ENCODE results near the gene CSTF1.

CSTF1 gene

DNA sequence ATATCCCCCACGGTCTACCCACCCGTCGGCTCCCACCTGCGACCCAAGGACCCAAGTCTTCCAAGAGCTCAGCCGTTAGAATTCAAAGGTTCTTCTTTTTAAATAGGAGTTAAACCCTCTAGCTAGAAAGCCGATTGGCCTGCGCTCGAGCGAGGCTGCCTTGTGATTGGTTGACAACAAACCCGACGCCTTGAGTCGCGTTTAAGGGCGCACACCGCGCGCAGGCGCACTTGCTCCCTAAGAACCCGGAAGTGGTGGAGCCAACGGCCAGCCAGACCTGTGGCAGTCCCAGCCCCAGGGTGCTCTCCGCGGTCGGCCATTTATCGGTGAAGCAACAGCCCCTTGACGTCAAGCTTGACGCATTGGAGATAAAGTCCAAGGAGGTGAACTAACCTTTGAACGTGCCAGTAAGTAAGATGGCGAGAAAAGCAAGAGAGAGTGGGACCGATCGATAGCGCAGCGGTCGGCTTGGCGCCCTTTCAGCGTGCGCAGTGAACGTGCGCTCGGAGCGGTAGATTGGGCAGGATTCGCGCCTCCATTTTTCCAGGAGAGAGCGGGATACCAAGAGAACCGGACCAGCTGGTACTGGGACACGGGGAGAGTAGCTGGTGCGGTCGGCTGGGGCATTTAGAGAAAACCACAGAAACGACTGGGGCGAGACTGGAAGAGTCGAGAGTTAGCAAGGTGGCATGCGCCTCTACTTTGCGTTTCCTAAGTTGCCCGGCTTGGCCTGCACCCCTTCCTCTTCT, at the start of gene CSTF1, which contains the start of gene AURKA:
CSTF1 (plus strand) TSS at position 514 of the 749 bp plus-strand sequence. CDS start 2,908 bp downstream, outside the sequence.
AURKA (minus strand) TSS at position 84 of the 749 bp plus-strand sequence. CDS start 4,018 bp downstream, outside the sequence.
- peak; percentile 97 for DNase-seq

DNA sequence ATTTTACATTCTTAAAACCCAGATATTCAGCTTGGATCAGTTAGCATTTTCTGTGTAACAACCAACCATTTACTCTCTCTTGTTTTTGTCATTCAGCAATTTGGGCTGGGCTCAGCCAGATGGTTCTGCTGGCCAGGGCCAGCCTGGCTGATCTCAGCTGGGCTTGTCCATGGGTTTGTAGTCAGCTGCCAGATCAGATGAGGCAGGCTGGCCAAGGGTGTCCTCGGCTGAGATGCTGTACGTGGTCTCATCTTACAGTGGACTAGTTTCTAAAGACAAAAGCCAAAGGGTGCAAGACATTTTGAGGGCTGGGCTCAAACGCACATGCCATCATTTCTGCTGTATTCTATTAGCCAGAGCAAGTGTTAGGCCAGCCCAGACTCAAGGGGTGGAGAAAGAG, 49.7 kb upstream of the CSTF1 start:
- no peak for DNase-seq

DNA sequence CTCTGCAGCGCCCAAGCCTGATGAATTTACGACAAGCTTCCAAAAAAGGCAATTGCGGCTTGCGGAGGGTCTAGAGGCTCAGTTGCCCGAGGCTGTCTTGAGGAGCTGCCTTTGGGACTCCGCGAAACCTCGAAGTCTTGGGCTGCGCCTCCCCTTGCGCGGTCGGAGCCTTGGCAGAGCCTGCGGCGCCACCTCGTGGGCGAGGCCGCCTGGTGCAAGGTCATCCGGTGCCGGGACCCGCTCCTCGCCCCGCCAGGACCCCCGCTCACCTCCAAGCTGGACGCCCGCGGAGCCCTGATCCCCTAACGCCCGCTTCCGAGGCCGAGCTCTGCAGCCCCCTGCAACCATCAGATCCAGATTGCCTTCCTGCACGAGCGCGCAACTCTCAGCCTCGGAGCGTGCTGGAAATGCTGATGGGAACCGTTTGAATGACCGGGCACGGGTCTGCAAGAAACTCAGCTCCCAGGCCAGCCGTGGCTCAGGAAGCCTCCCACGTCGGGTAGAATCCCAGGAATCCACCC, 48.5 kb upstream of the CSTF1 start:
- no peak for DNase-seq

DNA sequence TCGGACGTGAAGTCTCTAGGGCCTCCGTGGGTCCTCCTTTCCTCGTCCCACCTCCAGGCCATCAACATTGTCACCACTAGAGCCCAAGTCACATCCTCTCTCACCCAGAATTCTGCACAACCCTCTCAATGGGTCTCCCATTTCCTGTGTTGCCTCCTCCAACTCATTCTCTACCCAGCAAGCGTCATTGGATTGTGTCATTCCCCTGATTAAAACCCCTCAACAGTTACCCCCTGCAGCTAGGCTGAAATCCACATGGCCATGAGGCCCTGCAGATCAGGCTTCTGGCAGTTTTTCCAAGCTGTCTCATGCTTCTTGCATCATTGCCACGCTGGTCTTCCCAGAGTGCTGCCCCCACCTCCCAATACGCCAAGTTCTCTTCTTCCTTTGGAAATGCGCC, 46.5 kb upstream of the CSTF1 start:
- DNase-seq = no peak

DNA sequence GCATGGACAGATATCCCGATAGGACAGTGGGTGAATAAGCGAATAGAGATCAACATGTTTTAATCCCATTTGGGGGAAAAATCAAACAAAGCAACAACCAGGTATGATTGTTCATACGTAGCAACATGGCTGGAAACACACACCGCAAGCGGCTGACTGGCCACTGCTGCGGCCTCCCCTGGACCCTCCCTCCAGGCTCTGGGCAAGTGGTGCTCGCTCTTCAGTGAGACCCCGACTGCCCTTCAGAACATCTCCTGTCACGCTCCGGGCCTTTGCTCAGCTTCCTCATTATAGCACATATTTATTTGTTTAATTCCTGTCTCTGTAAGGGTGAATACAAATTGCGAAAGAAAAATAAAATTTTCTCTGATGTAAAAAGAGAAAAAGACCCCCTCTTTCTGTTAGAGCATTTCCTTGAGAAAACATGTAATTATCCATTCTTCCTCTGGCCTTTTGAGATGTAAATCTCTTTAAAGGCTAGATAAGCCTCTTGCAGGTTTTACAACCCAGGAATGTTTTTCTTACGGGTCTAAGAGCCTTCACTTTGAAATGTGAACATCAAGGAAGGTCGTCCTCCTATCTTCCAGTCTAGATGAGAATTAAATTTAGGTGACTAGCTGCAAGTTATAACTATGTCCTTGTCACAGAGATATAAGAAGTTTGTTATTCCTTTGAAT, 44.7 kb upstream of the CSTF1 start:
- no peak for DNase-seq

DNA sequence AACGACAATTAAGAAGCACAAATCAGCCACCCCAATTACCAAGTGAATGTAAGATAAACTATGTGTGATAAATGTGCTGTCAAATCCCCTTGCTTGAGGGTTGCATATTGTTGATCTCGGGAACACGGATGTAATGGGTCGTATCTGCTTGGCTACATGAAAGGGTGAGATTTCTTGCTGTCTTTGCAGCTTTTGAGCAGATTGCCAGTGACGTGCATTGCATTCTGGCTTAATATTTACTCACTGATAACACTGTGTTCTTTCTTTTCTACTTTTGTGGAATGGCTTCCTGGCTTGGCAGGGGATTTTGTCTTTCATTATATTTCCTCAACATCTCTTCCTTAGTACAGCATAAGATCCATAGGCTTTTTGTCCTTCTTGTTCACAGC, 44.1 kb upstream of the CSTF1 start:
- no peak for DNase-seq

DNA sequence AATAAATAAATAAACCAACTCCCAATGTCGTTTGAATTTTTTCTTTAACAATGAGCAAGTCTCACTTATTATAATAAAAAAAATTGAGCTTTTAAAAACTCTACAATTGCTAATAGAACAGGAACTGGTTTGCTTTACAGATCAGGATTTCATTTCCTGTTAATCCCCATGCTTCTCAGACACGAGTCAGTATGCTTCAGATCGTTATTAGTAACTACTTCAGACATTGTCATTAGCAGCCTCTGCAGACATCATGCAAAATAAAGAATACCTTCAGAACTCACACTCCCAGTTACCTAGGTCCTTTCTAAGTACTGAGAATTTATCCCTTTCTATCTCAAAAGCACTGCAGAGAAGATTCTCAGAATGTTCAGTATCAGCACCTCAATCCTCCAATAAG, 43.7 kb upstream of the CSTF1 start:
- DNase-seq = no peak

DNA sequence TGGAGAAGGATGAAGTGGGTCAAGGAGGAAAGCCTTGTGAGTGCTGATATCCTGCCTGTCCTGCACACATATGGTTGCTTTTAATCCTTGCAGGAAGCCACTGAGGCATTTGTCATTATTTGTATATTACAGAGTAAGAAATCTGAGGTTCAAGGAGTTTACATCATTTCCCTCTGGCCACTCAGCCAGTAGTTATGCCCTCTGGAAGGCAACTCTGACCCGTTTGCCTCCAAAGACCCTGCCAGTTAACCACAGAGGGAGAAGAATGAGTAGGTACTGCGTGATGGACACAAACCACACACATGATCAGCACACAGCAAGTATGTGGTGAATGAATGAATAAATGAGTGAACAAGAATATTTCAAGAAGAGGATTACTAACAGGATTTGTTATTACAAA, 41.6 kb upstream of the CSTF1 start:
- DNase-seq = no peak

DNA sequence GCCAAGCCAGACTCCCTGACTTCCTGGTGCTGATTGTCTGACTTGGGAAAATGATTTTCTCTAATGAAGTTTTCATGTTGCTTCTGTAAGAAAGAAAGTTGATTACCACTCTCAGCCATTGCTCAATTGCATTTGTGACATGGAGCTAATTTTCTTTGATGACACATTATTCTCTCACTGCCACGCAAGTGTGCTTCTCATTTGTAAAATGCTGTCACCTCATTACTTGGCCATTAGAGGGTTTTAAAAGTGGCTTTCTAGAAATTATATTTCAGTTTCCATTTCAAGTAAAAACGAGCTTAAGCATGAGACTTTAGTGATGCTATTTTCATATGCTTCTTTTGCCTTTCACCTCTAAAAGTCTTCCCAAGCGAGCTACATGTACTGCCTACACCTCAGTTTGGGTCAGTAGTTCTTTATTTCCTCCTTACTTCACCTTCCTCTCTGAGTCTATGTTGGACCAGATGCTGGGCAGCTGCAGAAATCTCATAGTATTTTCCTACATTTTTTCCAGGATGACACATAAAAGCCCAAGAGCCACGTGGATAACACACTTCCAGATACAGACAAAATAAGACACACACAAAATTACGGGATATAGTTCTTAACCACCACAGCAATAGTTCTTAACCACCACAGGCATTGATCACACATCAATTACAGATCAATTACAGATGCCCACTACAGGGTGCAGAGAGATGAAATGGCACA, 39.9 kb upstream of the CSTF1 start:
- no peak for DNase-seq

DNA sequence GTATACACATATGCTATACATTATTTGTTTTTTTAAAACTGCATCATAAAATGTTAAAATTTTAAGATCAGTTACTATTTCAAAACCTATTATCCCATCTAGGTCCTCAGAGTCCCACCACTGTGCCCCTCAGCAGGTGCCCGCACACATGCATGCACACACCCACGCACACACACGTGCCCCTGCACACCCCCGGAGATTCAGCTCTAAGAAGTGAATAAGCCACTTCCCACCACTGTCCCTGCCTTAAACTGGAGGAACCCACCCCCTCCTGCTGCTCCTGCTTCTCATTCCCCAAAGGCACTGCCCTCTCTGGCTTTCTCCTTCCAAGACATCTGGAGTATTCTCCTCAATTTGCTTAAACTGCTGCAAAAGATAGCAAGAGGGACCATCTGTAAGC, 39.1 kb upstream of the CSTF1 start:
- DNase-seq = no peak

DNA sequence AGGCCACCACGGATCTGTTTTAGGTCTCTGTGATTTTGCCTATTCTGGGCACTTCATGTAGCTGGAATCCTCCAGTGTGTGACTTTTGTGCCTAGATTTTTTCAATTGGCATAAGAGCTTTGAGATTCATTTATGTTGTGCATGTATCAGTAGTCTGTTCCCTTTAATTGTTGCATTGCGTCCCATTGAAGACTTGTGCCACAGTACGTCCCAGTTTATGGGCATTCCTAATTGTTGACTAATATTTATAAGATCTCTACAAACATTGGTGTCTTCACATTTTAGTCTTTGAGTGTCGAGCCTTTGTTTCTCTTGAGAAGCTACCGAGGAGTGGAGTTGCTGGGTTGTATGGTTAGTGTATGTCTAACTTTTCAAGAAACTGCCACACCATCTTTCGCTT, 34.4 kb upstream of the CSTF1 start:
- DNase-seq = no peak

DNA sequence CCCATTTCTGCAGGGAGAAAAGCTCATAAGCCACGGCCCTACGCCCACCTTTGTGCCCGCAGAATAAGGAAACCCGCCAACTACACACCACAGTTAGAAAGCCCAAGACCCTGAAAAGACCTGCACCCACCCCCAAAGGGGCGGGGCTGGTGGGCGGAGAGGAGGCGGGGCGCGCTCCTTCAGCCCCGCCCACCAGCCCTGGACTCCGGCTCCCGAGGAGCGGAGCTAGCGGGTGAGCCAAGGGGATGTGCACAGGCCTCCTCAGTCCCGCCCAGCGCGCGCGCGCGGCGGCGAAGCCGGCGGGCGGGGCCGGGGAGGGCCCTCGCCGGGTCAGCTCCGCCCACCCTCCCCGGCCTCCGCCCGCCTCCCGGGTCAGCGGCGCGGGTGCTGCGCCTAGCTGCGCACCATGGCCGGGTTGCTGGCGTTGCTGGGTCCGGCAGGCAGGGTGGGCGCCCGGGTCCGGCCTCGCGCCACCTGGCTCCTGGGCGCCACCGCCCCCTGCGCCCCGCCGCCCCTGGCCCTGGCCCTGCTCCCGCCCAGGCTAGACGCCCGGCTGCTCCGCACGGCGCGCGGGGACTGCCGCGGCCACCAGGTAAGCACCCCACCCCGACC, 33.7 kb upstream of the CSTF1 start, which contains the start of gene FAM210B:
FAM210B (plus strand) TSS at position 375 of the 612 bp plus-strand sequence; CDS start at position 407, 32 bp downstream.
- DNase-seq = peak; percentile 85

DNA sequence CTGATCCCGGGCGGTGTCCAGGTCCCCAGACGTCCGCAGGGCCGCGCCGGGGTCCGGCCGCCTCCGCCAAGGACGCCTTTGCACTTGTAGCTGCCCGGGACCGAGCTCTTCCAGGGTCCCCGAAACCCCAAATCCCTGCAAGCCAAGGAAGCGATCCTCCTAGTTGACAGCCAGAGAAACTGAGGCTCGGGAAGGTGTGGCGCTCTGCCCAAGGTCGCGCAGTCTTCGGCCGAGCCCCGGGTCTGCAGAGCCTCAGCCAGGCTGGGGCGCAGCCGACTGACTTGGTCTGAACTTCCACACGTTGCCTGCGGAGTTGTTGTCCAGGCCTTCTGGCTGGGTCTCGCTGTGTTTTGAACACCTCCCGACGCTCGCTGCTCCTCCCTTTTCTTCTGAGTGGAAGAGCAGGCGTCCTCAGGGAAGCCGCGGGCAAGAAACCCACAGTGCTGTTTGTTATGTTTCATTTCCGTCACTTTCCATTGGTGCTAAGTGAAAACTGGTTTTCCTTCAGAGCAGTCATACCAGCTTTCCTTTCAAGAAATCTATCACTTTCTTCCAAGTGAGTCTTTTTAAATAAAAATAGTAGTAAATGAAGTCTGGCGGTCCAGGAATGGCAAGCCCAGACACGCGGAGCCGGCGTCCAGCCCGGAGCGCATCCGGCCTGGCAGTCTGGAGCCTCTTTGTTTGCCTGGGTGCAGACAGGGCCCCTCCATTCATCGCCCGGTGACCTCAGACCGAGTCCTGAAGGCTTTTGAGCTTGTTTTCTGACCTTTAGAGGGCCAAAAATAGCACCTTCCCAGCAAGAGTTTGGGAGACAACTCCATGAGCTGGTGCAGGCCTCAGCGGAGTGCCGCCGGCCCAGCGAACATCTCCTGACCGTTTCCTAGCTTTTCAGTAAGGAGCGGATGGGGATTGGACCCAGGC, 33.0 kb upstream of the CSTF1 start:
- DNase-seq = peak; percentile 10

DNA sequence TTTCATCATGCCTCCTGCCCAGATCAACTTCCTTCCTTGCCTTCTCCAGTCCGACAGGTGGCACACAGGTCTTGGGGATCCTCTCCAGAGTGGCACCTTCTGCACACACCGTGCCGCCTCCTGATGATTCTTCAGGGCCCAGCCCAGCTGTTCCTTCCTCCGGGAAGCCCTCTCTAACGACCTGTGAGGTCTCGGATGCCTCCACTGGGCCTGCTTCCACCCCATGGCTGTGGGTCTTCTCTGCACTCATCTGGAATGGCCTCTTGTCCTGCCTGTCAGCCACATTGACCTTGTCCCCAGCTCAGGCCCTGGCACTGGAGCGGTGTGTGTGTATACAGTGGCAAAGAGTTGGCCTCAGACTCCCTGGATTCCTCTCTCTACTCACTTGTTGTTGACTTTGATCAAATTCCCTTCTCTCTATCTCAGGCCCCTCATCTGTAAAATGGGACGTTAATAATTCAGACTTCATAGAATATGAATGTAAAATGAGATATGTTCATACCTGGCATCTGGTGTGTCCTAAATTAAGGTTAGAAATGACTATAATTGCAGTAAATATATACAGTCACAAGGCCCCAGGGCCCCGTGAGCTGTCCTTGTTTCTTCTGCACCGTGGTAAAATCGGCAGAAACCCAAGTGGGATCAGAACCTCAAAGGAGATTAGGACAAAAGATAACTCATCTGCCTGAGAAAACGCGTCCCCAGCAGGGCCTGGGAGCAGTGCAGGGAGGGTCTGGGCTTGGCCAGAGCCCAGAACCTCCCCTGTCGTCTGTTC, 32.1 kb upstream of the CSTF1 start:
- DNase-seq = no peak

DNA sequence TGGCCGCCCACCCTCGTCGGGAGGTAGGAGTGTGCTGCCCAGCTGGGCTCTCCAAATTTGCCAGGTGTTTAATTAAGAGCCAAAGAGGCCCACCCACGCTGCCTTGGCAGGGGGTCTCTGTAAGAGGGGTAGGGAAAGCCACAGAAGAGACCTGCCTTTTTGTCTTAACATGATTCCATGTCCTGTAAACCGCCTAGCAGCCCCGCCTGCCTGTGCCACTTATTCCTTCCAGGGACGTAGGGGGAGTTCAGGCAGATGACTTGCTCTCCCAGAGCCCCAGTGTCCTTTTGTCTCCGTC, 31.6 kb upstream of the CSTF1 start:
- DNase-seq = no peak

DNA sequence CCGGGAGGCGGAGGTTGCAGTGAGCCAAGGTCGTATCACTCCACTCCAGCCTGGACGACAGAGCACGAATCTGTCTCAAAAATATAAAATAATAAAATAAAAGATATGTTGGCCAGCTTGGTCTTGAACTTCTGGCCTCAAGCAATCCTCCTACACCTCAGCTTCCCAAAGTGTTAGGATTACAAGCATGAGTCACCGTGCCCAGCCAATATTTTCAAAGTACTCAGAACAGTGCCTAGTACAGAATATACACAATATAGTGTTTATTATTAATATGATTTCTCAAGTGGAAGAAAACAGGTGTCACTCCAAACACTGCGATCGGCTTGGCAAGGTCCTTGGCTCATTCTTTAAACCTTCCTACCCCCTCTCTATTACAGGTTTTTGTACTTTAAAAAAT, 30.5 kb upstream of the CSTF1 start:
- DNase-seq = no peak

DNA sequence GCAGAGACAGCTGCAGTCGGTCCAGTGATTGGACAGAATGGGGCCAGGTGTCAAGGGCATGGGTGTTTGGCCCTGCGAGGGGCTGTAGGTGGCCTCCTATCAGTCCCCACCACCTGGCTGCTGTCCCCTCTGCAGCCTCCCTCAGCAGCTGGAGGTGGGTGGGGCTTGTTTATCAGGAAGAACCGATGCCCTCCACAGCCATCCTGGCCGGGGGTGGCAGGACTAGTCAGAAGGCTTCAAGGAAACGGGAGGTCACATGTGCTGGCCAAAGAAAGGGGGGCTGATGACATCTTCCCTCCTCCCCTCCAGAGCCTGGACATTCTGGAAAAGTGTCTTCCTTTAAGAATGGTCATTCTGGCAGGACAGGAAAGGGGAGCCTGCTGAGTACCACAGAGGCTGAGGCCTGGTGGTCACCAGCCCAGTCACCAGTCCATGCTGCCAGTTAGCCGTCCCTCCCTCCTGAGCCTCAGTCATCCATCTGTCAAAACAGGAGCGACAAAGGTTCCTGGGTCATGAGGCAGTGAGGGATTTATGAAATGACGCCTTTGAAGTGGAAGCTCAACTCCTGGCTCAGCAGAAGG, 29.5 kb upstream of the CSTF1 start:
- DNase-seq = no peak

DNA sequence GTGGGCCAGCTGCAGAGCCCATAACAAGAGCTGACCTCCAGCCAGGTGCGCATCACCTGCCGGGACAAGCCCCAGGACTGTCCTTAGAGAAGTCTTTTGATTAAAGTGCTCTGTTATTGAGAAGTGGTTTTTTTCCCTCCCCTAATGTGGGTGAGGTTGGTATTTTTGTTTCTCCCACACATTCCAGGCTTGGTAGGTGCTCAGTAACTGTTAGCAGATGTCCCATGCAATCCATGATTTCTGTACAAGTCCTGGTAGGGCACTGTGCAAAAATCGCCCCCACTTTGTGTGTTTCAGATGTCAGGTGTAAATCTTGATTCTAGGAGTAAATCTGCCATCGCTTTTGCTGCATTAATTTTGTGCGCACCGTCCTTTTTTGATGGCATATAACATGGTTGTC, 29.0 kb upstream of the CSTF1 start:
- no peak for DNase-seq

DNA sequence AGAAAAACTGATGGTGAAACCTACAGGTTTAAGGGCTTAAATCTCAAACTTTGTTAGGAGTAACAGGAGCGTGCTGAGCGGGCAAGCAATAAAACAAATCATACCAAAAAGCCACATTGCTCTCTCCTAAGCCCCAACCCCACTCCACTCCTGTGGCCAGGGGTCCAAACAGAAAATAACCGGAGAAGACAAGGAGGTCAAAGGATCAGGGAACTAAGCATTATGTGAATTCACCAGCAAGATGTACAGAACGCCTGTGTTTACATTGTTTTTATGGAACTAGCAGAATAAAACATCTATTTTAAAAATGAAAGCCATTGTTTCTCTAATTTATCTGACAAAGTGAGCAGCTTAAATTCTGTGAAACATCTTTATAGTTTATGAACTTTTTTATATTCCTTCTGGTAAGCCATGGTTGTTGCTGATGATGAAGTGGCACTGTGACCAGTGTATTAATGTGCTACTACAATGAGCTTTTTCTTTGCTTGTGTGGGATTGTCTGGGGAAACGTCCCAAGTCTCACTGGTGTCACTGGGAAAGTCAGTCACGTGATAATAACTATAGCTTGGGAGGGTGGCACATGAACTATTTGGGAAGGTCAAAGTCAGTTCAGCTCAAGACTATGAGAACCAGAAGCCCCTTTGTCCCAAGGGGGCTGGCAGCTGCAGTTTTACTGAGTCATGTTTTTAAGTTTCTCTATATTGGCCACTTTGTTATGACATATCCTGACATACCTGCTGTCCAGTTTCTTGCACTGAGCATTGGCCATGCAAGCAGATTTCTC, 23.9 kb upstream of the CSTF1 start:
- DNase-seq = no peak

DNA sequence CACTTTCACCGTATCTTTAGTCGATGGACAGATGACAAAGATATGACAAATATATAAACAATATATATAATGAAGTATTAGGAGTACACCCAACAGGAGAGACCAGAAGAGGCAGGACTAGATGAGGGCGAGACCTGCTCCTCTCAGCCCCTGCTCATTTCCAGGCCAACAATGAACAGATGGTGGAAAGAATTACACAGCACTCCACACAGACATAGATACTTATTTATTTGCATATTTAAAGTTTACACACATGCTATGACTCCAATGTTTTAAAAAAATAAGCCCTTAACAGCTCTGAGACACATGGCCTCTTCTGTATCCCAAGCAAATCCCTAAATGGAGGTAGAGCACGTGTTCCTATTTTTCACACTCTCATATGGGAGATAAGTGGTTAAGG, 23.3 kb upstream of the CSTF1 start:
- DNase-seq = no peak
